Pulmonary artery endothelial cell (primary cell): ENCODE results near the gene TRMU. TPM values are rescaled to one million over a fixed set of nuclear protein-coding genes. Genes with fewer than 3 reads are reported as not detected.

Source experiments
- DNase-seq: peaks from one replicate; pipeline ENCODE4 v3.0.0-alpha.2; 2011; ENCODE audit warnings: low read depth, low spot score
- total RNA-seq: library from RNA; depleted of rRNA; stranded (reverse); fragments of >200 nt; gene quantifications from 2 replicates; pipeline ENCODE4 v1.2.3, GENCODE V29; 2014

The TRMU gene
- total RNA-seq, 1 donor from 2014 or later = 28.4 TPM

DNA sequence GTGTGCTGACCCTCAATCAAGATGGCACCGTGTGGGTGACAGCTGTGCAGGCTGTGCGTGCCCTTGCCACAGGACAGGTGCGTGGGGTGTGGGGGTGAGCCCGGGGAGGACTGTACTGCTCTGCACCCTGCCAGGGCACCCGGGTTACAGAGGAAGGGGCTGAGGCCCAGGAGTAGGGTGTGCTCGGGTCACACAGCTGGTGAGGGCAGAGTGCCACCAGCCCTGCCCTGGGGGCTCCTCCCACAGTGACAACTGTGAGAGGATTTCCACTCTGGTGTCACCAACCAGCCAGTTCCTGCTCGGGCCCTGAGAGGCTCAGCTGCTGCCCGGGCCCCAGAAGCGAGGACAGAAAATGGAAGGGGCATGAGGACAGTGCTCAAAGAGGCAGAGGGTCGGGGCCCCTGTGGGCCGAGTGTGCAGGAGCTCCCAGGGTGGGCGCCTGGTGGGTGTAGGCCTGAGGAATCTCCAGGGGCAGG lies 20.5 kb downstream of the TRMU start:
- DNase-seq = no peak

DNA sequence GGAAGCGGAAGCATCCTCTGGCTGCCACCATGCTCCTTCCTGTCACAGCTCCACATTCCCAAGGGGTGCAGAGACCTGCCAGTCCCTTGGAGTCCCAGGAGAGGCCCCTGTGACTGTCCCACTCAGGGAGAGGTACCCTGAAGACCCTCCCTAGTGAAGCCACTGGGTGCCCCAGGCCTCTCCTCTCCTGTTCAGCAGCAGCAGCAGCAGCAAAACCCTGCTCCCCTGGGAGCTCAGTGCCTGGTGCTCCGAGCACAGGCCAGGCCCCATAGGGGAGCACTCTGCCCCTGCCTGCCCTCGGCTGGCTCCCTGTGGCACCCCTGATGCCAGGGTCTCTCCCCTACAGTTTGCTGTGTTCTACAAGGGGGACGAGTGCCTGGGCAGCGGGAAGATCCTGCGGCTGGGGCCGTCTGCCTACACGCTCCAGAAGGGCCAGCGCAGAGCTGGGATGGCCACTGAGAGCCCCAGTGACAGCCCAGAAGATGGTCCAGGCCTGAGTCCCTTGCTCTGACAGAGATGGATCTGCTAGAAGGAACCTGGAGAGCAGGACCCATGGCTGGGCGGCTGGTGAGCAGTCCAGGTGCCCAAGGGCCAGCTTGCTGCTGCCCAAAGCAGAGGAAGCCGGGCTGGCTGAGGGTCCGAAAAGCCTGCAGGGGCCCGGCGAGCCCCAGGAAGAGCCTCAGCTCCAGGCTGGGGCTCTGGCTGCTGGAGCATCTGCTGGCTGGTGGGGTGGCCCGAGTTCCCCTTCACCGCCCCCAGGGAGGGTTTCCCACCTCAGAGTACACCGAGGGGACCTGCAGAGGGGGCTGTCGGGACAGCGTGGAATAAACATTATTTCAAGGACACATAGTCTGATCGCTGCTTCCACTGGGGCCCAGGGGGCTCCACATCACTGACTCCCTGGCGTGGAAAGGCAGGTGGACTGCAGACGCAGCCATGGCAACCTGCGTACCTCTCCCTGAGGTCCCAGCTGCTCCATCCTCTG lies 21.3 kb downstream of the TRMU start:
- DNase-seq = no peak

DNA sequence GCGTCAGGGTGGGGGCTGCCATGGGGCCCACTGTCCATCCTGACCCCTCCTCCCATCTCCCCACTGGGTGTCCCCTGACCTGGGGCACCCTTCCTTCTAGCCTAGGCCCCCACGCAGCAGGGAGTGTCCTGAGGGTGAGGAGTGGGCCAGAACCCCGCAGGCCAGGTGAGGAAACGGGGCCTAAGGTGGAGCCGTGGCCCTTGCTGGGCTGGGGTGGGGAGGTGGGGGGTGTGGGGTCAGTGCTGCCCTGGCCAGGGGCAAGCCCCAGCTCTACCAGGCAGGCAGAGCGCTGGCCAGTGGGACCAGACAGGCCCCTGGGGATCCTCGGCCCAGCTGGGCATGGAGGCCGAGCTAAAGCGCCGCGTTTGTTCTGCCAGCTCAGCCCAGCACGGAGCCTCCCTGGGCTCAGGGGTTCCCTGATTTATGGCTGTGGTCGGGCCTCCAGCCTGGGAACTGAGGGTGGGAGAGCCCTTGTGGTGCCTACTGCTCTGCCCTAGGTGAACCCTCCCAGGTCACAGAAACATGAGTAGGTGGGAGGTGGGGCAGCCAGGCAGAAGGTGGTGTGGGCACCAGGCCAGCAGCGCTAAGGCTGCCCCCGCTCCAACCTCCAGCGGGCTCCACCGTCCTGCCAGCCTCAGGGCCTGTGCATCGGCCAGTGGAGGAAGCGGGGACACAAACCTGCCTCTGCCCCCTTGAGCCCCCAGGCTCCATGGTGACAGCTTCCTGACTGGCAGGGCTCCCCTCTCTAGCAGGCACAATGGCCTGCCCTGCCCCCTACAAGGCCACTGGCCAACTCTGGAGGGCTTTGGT lies 22.4 kb downstream of the TRMU start:
- DNase-seq = no peak

DNA sequence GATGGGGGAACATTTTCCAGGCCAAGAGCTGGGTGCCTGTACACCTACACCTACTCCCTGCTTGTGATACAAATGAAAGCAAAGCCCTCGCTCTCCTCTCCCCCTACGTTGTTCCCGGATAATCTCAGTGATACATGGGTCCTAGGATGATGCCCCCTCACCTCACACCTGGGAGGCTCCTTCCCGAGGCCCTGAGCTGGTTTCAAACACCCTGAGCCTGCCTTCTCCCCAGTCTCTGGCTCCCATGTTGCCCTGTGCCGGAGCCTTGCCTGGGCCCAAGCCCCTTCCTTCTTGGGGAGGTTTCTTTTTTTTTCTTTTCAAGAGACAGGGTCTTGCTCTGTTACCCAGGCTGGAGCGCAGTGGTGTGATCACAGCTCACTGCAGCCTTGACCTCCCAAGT lies 23.3 kb downstream of the TRMU start:
- DNase-seq = no peak

DNA sequence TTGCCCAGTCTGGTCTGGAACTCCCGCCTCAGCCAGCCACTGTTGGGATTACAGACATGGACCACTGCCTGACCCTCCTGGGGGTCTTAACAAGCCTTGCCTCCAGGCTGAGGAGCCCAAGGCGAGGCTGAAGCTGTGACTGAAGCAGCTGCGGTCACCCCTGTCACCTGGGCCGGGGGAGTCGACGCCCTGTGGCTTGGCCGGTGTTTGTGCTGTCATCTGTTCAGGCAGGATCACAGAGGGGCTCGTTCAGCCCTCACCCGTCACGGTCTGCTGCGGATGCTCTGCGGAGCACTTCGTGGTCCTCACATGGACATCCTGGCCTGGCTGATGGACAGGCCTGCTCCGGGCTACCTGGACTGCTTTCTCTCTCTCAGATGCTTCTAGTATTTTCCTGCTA lies 23.8 kb downstream of the TRMU start:
- no peak for DNase-seq

DNA sequence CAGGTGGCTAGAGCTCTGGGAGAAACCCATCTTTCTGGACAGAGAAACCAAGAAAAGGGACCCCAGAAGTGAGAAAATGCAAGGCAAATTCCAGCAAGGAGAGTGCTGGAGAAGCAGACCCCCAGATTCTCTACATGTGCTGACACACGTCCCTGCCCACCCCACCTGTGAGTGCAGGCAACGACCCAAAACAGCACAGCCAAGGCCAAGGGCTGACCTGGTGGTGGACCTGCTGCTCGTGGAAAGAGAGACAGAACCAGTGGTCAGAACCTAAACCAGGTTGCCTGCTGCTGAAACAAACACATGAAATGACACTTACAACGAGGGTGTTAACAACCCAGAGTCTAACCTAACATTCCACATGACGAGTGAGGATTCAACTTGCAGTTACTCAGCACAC lies 24.6 kb downstream of the TRMU start:
- DNase-seq = no peak

DNA sequence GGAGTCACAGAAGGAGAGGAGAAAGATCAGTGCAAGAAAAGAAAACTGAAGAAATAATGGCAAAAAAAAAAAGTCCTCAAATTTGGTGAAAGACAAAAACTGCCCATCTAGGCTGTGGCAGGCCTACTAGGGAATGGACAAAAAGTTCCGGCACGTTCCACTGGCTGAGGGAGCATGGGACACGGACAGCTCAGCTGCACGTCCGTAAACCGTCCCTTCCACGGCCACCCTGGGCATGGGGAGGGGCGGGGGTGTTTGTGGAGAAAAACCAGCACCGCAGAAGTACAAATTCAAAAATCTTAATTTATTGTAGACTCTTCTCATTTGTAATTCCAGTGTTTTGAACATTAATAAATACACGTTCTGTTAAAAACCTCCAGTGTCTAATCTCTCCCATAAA lies 25.4 kb downstream of the TRMU start:
- DNase-seq = no peak

DNA sequence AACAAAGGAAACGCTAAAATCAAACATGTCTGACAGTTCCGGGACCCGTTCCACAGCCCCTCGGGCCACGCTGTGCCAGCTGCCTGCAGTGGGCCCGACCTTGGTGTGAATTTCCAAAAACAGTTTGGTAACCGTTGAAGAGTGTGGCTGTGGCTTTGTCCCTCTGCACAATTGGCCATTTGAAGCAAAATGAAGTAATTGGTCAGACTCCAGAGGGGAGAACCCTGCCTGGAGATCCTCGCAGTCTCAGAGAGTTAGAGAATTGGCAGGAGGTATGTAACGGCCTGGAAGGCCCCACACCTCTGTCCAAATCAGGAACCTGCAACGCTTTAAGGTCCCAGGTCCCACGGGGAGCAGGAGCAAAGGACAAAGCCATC lies 26.3 kb downstream of the TRMU start:
- no peak for DNase-seq

DNA sequence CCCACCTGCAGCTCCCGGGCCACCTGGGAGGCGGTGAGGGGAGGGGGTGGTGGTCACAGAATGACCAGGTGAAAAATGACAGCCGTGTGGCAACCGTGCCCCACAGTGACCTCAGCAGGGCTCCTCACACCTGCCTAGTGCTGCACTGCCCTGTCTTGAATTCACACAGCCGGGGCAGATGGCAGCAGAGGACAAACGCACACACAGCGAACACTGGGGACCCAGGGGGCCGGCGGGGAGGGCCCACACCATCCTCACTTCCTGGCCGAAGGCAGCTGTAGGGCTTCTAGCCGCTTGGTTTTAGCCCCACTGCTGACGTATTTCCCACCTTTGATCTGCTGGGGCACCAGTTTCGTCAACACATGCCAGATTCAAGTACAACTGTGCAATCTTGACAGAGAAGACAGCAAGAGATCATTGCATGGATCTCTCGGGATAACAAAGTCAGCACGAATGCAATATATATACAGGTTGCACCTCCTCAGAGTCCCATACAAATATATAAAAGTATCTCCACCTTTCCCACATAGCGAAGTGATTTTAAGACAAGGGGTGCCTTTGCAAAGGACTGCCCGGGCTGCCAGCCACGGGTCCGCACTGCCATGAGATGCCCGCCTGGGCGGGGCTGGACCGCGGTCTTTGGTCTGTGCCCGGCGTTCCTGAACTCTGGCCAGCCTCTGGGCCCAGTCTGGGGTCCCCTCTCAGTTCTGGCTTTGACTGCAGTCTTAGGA lies 26.9 kb downstream of the TRMU start:
- no peak for DNase-seq

DNA sequence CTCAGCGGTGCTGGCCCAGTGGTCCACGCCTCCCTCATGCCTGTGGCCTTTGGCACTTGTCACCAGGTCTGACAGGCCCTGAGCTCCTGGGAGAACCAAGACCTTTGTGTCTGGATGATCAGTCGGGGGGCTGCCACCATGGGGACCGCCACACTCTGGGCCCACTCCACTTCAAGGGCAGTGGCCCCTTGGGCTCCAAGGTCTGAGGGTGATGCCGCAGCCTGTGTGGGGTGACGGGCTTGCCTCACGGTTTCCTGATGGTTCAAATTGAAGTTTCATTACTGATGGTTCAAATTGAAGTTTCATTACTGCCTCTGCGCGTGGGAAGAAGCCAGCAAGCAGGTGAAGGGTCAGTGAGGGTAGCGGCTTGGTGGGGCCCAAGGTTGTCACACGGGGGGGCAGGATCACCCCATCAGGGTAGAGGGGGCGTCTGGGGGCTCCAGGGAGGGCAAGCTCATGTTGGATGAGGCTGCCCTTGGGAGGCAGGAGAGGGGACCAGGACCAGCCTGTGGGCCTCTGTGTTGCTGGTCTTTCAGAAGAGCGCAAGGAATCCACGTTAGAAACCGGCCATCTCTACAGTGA lies 27.5 kb downstream of the TRMU start:
- no peak for DNase-seq

DNA sequence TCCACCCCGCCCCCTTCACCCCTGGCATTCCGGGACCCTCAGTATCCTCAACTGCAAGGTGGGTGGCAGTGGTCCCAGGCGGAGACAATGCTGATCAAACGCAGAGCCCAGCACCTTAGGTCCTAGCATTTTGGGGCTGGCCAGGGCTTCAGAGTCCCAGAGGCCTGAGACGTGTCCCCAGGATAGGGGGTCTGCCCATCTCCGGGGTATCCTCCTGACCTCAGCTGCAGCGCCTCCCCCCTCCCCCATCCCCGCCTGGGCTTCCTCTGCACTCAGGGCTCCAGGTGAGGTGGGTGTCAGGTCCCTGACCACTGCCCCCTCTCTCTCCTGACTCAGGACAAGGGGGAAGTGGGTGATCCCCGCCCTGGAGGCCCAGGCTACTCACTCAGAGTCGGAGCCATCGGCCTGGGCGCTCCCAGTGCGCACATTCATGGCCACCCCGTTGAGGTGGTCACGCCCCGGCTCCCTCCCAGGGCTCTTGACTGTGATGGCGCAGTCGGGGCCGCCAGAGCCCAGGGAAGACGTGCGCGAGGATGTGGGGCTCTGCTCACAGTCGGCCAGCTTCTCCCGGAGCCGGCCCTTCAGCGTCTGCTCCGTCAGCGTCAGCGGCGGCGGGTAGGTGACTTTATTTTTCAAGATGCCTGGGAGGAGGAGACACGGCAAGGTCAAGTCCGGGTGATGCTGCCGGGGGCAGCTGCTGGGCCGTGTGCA lies 28.3 kb downstream of the TRMU start:
- no peak for DNase-seq

DNA sequence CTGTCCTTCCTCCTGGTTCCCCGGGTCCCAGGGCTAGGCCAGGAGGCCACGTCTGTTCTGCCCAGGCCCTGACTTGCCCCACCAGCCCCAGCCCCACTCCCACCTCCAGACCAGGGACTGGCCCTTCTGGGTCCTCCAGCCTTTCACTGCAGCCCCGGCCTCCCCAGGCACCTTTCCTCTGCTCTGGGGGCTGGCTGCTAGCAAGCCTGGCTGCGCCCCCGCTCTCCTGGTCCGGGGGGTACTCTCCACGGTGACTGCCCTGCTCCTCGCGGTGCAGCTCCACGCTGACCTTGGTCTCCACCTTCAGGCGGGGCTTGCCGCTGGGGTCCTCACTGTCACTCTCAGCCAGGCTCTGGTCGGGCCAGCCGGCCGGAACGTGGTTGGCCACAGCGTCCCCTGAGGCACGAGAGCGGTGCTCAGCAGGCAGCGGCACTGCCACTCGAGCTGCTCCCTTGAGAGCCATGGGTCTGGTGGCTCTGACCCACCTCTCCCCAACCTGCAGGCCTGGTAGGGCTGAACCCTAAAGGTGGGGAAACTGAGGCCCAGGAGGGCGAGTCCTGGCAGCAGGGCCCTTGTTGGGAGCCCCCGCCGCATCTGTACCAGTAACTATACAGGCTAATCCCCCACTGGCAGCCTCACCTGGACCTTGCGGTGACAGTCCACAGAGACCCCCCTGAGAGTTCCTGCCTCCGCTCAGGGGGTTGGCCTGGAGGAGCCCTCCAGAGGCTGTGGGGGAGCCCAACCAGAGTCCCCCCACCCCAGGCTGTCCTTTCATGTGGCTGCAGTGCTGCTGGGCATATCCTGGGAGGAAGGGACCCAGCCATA lies 29.0 kb downstream of the TRMU start:
- DNase-seq = no peak

DNA sequence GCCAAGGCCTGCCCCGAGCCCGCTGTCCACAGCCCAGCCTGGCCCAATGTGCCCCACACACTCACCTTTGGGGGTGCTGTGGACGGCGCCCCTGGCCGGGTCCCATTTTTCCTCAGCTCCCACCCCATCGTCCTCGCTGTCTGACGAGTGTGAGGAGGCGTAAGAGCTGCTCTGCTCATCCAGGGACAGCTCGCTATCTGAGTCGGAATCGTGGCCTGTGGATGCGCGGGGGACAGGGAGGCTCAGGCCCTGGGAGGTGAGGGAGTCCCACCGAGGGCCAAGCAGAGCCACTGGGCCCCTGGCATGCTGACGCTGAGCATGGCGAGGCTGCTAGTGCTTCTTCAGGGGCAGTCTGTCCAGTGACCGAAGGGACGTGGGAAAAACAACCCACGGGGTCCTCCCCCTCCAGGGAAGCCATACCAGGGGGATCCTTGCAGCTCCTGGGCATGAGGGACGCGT lies 29.7 kb downstream of the TRMU start:
- DNase-seq = no peak

DNA sequence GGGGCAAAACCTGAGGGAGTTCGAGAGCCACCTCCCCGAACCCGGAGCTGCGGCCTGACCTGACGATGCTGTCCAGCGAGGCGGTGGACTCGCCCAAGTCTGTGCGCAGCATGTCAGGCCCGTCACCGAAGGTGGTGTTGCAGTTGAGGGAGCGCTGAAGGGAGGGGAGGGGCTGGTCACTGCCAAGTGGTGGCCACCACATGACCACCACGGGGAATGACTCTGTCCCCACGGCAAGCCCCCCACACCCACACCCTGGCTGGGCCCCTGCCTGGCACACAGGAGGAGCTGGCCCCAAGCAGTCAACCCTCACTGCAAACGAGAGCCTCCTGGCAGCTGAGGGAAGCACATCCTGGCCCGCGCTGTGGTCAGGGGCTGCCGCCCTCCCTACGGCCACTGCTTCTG lies 30.8 kb downstream of the TRMU start:
- DNase-seq = no peak

DNA sequence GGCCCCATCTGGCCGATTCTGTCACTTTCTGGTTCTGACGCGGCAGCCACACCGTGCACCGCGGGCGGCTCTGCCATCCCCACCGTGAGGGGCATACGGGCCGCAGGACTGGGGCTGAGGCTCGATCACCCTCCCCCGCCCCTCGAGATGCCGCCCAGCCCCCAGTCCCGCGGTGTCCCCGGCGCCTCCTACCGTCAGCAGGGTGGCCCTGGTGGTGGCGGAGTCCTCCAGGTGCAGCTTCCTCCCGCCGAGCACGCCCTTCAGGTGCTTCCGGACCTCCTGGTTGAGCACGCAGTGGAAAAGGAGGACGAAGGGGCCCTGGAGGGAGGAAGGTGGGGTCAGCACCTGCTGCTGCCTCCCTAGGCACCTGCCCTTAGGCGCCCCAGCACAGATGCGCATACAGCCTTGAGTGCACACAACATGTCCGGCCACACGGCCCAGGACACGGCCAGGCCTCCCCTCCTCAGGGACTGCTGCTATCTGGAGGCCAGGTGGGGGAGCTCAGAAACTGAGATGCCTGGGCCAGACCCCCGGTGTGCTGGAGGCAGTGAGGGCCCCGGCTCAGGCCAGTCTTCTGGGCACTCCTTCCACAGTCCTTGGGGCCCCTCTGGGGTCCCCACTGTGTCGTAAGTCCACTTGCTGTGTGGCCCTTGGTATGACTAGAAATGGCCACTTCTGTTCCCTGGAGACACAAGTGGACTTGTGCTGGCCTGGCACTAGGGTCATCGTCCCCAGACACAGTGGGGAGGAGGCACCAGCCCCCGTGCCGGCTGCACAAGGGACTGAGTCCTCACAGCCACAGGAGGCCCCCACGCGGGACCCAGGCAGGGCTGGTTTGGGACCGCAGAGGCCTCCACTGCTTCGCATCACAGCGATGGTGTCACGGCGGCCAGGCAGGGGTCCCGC lies 31.5 kb downstream of the TRMU start:
- no peak for DNase-seq

DNA sequence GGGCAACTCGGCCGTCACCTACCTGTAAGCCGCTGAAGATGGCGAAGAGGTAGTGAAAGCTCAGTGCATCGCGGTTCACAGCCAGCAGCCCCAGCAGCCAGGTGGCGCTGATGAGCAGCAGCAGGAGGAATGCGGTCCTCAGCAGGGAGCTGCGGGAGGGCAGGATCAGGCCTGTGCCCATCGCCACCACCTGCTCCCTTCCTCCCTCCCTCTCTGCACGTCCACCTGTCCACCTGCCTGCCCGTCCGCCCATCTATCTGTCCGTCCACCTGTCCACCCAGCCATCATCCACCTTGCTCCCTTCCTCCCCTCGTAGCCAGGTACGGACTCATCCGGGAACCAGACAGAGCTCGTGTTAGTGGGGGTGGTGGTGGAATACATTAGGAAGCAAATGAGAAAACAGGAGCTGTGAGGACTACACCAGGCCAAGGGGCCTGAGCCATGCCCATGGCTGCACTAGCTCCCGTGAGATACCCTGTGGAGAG lies 32.2 kb downstream of the TRMU start:
- no peak for DNase-seq

DNA sequence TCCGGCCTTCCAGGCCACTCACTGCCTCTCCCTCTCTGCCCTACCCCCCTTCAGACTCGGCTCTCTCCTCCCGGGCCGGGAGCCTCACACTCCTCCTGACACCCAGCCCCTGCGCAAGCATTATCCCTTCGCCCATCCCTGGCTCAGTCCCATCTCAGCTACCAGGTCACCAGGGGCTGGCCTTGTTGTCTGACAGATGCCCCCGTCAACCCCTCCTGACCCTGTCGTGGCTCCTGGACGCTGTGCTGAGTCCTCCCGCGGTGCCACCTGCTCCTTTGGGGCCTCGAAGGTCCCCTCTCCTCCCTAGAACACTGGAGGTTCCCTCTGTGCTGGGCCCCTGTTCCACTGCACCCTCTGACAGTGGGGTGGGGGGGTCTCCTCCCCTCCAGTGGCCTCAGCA lies 32.9 kb downstream of the TRMU start:
- no peak for DNase-seq

DNA sequence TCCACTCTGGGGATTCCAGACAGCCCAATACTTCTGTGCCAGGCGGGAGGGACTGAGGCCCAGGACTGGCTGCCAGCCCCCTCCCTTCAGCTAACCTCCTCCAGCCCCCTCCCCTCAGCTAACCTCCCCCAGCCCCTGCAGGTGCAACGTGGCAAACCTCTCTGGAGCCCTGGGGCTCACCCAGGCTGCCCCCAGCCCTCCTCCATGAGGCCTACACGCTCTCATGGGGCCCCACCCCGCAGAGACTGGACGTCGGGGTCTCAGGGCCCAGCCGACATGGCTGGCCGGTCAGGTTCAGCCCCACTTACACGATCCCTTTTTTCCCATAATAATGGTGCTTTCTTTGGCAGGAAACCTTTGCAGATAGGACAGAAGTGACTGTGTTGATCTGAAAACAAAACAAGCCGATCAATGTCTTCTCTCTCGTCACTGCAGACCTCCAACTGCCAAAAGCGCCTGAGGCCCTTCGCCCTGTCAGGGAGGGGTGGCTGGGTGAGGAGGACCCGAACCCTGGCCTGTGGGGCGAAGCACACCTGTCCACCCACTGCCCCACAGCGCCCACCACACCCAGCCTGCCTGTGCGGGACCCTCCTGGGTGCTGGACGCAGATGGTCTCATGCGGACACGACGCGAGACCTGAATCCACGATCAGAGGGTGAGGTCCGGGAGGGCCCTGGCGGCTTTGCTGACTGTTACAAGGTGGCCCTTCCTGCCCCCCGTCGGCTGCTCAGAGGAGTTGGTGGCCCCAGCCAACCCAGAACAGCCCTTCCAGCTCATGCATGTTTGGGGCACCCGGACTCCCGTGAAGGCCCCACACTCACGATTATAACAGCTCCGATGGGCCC lies 33.6 kb downstream of the TRMU start:
- DNase-seq = no peak
